GM20000 (cell line): Measurements from ENCODE around the gene RGS14.

ENCODE experiments used
- DNase-seq: peaks from one replicate; pipeline ENCODE4 v3.0.0; 2012; ENCODE audit warnings: low spot score
- TF ChIP-seq, protein P1 (sequence below): IDR thresholded peaks from 2 replicates; pipeline ENCODE4 v1.5.1; 2012; ENCODE audit warnings: mild to moderate bottlenecking, control low read depth; ENCODE audit errors: extremely low read depth, missing control alignments

The RGS14 gene

GRCh38 chr5:177311723-177312648 is 45.7 kb upstream of the RGS14 start, which contains the start of gene MXD3:
MXD3 (minus strand) TSS chr5:177311898; CDS start chr5:177311830, 68 bp downstream.
- peak; percentile 97 for DNase-seq
- TF ChIP-seq, protein P1, sequence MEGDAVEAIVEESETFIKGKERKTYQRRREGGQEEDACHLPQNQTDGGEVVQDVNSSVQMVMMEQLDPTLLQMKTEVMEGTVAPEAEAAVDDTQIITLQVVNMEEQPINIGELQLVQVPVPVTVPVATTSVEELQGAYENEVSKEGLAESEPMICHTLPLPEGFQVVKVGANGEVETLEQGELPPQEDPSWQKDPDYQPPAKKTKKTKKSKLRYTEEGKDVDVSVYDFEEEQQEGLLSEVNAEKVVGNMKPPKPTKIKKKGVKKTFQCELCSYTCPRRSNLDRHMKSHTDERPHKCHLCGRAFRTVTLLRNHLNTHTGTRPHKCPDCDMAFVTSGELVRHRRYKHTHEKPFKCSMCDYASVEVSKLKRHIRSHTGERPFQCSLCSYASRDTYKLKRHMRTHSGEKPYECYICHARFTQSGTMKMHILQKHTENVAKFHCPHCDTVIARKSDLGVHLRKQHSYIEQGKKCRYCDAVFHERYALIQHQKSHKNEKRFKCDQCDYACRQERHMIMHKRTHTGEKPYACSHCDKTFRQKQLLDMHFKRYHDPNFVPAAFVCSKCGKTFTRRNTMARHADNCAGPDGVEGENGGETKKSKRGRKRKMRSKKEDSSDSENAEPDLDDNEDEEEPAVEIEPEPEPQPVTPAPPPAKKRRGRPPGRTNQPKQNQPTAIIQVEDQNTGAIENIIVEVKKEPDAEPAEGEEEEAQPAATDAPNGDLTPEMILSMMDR = no peak

GRCh38 chr5:177312649-177313181 is 45.0 kb upstream of the RGS14 start:
- TF ChIP-seq, protein P1 = peak; percentile 23
- DNase-seq = no peak

DNA sequence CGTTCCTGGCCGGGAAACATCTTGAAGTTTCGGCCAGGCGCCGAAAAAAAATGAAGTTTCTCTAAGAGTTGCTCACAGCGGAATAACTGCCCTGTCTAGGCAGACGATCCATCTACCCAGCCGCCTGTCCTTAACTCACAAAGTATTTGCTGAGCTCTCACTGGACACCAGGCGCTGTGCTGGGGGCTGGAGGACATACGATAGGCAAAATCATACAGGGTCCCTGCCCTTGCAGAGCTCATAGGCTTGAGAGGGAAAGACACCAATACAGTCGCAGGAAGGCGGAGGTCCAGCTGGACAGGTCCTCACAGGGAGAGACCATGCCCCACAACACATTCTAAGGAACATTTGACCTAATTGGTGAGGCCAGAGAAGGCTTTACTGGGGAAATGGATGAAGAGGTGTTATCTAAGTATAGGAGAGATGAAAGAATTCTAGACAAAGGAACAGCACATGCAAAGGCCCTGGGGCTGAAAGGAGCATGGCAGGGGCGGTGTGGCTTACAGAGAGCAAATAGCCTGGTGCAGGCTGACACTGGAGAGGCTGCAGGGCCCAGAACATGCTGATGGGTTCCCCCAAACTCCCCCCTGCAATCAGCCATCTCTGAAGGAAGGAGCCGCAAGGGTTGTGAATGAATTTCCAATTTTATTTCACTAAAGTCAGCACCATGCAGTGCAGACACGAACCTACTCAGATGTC is 44.0 kb upstream of the RGS14 start:
- TF ChIP-seq, protein P1 = no peak
- no peak for DNase-seq

GRCh38 chr5:177314376-177315342 is 43.1 kb upstream of the RGS14 start:
- TF ChIP-seq, protein P1 = no peak
- no peak for DNase-seq

GRCh38 chr5:177315411-177315810 is 42.3 kb upstream of the RGS14 start:
- DNase-seq = no peak
- TF ChIP-seq, protein P1 = no peak

DNA sequence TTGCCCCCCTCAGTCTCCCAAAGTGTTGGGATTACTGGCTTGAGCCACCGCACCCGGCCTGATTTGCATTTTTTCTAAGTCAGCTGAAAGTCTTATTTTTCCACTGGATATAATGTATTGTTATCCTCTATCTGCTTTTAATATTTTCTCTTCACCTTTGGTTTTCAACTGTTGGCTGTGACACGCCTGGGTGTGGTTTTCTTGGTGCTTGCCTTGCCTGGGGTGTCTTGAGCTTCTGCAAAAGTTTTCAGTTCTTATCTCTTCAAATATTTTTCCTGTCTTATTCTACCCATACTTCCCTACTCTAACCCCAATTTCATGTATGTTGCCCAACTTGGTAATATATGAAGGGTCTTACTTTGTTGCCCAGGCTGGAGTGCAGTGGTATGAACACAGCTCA is 41.7 kb upstream of the RGS14 start:
- TF ChIP-seq, protein P1 = no peak
- DNase-seq = no peak
